Suppressor macrophage treated with lipopolysaccharide for 4 hours (primary cell): ENCODE data around the gene ACAA2.

ENCODE experiments used
- DNase-seq: peaks from one replicate; pipeline ENCODE4 v3.0.0-alpha.2; 2020

The ACAA2 gene, protein sequence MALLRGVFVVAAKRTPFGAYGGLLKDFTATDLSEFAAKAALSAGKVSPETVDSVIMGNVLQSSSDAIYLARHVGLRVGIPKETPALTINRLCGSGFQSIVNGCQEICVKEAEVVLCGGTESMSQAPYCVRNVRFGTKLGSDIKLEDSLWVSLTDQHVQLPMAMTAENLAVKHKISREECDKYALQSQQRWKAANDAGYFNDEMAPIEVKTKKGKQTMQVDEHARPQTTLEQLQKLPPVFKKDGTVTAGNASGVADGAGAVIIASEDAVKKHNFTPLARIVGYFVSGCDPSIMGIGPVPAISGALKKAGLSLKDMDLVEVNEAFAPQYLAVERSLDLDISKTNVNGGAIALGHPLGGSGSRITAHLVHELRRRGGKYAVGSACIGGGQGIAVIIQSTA

GRCh38 chr18:49813319-49814146, at the start of gene ACAA2:
TSS of gene ACAA2 (minus strand) at chr18:49813533. CDS start at chr18:49813484, 49 bp downstream.
- peak; percentile 94 for DNase-seq

- no peak for DNase-seq
Measured at GRCh38 chr18:49862656-49863385, 49.5 kb upstream of the ACAA2 start.

DNA sequence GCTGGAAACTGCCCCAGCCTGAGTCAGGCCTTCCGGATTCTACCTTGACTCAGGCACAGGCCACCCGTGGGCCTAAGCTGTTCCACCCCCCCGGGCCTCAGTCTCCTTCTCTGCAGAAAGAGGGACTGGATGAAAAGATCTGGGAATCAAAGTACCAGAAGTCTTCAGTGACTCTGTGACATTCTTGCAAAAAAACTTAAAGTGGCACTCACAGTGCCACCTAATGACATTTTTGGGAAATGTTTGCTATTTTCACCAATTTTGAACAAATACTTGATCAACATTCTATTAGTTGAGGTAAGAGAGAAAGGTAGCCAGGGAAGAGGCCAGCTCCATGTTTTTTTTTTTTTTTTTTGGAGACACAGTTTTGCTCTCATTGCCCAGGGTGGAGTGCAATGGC, 48.3 kb upstream of the ACAA2 start:
- peak; percentile 14 for DNase-seq

DNA sequence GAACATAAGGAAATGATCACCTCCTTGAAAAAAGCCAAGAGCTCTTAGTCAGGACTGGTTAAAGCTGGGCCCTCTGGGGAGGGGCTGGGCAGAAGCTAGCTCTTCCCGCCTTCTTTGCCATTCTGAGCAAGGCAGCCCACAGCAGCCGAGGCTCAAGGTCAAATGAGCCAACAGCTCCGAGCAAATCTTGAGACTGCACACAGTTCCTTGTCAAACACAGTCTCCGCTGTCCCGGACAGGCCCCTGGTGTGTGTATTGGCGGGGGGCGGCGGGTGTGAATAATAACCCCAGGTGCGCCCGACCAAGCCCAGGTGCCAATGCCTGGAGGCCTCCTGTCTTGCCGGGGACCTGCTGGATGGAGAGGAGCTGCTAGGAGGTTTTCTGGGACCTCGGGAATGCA, 46.4 kb upstream of the ACAA2 start:
- DNase-seq = no peak

DNA sequence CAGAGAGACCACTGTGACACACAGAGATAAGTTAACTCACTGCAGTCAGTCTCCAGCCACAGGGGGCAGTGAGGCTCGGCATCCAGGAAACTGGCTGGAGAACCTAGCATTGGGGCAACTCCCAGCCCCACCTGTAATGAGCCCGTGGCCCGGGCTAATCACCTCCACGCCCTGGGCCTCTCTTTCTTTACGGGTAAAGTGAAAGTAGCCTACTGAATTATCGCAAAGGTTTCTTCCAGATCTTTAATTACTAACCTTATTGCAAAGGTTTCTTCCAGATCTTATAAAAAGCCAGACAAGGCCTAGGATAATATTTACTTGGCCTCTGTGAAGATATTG, 45.7 kb upstream of the ACAA2 start:
- DNase-seq = no peak

GRCh38 chr18:49858309-49859020, 45.1 kb upstream of the ACAA2 start:
- peak; percentile 72 for DNase-seq

DNA sequence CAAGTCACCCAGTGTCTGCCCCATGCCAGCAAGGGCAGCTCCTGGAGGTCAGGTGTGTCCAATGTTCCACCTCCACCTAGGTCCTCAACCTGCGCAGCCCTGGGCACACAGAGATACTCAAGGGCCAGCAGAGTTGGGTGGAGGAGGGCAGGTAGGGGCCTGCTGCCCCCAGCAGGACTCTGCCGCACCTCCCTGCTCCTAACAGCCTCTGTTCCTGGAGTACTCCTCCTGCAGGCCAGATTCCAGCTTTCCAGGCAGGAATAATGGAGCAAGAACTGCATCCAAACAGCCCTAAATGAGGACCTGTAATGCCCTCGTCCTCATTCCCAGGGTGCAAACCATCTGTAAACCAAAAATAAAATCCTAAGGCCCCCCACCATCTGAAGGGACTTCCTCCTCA, 44.4 kb upstream of the ACAA2 start:
- DNase-seq = no peak

GRCh38 chr18:49856496-49856895, 43.2 kb upstream of the ACAA2 start:
- DNase-seq = no peak

DNA sequence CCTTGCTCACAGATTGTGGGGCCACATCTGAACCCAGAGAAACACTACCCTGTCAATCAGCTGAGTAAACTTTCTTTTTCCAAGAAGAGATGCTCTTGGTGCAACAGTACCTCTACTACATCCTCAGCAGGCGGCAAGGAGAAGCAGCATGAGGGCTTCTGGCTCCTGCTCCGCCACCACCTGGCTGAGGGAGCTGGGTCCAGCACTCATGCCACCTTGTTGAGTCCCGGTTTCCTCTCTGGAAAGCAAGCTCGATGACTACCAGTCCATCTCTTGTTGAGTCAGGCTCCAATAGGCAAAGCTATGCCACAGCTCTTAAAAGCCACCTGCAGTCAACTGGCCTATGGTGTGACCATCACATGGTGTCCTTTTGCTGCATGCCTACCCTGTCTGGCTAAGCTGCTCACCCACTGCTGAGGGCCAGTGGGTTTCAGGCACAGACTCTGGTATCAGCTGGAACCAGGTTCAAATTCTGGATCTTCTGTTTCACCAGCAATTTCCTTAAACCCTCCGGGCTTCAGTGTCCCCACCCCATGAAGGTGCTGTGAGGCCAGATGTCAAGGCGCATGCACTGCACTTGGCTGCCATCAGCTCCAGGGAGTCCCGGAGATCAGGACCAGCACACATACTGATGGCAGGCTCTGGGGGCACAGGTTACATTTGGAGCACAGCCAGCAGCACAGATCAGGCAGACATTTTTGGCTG, 42.5 kb upstream of the ACAA2 start:
- no peak for DNase-seq

- DNase-seq = no peak
Measured at GRCh38 chr18:49854681-49855080, 41.3 kb upstream of the ACAA2 start.

GRCh38 chr18:49853436-49853835, 40.1 kb upstream of the ACAA2 start:
- no peak for DNase-seq

DNA sequence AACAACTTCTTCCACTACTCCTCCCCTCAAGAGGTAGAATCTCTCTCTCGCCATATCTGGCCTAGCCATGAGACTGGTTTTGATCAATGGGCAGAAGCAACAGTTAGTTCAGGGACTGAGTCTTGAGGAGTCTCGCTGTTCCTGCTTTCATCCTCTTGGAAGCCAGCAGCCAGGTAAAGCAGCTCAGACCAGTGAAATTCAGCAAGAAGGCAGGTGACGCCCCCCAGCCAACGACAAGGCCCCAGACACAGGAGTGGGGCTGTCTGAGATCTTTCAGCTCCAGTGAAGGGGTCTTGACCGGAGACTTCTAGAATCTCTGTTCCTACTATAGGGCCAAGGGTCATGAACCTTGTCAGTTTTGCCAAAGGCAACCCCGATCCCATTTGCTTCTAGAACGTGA, 39.7 kb upstream of the ACAA2 start:
- no peak for DNase-seq

DNA sequence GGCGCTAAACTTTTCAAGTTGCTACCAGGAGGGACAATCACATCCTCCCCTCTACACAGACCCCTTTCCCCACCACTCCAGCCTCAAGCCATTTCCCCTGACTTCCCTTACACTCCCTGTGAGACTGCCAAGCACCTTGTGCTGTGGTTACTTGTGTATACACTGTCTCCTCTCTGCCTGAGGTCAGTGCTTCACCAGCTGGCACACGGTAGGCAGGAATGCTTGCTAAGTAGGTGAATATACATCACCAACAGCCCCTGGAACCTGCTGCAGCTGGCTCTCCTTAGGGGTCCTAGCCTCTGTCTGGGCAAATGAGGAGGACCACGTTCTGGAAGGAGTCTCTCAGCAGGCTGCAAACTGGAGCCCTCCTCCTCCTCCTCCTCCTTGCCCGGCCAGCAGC, 38.3 kb upstream of the ACAA2 start:
- DNase-seq = no peak

DNA sequence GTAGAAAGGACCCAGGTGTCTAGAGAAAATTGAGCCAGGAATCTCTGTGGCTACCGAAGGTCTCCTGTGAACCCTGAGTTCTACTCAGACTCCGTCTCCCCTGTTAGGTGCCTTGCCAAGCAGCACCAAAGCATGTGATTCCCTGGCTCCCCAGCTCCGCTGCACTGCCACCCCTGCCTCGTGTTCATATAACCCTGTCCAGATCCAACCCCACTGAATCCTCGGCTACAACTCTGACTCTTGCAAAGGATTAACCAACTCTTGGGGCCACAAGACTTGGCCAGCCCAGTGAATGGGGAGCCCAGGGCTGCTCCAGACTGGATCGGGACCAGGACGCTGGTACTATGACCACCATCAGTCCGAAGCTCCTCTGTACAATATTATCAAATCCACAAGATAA, 37.3 kb upstream of the ACAA2 start:
- no peak for DNase-seq

- no peak for DNase-seq
Measured at GRCh38 chr18:49849331-49850217, 36.2 kb upstream of the ACAA2 start.

DNA sequence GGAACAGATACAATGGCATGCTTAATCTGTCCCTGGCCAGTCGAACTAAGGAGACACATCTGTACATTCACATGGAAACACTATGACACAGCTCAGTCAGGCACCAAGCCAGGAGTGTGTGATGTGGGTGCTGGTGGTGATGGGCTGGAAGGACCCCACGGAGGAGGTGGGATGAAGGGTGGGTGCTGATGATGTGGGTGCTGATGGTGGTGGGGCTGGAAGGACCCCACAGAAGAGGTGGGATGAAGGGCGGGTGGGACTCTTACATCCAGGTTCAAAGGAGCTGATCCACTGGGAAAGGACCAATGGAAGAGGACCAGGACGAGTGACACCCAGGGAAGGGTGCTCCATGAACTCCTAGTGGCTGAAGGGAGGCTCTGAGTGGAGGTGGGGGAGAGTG, 34.8 kb upstream of the ACAA2 start:
- no peak for DNase-seq

GRCh38 chr18:49847524-49847923, 34.2 kb upstream of the ACAA2 start:
- no peak for DNase-seq

DNA sequence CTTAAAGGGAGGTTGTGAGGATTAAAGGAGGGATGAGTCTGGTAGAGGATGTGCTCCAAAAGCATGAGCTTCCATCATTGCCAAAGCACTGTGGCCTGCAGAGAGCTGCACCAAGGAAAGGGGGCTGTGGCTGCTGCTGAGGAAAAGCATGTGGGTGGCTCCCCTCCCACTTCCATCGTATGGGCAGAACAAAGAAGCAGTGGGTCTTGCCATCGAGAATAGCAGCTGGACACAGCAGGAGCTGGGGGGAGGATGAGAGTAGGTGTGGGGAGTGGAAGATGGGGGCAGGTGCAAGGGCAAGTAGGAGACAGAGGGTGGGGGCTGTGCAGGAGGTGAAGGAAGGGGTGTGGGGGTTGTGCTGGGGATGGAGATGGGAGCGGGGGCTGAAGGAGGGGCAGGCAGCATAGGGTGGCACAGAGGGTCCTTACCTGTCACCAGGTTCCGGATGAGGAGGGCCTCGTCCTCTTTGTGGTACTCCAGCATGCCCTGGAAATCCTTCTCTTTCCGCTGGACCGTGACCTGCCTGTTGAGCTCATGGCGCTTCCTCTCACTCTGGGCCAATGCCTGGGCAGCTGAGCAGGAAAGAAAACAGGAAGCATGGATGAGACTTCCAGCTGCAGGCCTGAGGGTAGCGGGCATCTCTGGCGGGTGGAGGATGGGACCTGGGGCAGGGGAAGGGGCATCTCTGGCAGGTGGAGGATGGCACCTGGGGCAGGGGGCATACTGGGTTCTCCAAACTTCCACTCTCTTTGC, 33.6 kb upstream of the ACAA2 start:
- DNase-seq = no peak

DNA sequence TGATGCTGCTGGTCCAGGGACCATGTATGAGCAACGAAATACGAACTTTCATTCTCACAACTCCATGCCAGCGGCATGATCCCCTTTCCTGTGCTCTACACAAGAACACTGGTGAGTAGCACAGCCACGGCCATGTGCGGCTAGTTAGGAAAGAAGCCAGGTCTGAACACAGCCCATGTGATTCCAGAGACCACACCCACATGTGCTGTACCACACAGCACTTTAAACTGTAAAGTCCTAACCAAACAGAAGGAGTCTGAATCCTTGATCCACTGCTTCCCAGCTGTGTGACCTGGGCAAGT, 33.0 kb upstream of the ACAA2 start:
- DNase-seq = no peak

GRCh38 chr18:49845629-49846360, 32.5 kb upstream of the ACAA2 start:
- DNase-seq = no peak
